SU-DHL-6 (cell line): ENCODE results near the gene OVOL3.

ENCODE experiments used
- EZH2phosphoT487 ChIP-seq: fragments of 200-600 bp; sonication (generic), shearing (Covaris generic); conservative IDR thresholded peaks from 2 replicates; pipeline ENCODE4 v1.6.1; 2018; ENCODE audit warnings: mild to moderate bottlenecking, antibody characterized with exemption, low read length, moderate library complexity, mixed read lengths
- TF ChIP-seq, protein P1 (sequence below): fragments of 200-600 bp; sonication (generic); IDR thresholded peaks from one replicate; pipeline ENCODE4 v1.5.1; 2017; ENCODE audit warnings: antibody characterized with exemption, mild to moderate bottlenecking, low read length, moderate library complexity; ENCODE audit not compliant: insufficient read depth, poor library complexity, severe bottlenecking

DNA sequence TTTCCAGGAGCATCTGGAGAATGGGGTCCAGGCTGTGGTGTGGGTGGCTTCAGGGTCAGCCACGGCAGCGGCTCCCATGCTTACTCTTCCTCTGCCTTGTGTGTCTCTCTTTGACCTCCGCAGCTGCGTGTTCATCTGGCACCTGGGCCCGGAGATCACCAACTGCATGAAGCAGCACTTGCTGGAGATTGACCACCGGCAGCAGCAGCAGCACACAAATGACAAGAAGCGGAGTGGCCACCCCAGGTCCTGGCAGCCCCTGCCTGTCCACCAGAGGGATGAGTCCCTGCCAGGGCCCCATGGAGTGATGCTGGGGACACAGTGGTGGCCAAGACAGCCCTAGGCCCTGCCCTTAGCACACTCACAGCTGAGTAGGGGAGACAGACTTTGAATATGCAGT is 18.4 kb upstream of the OVOL3 start:
- TF ChIP-seq, protein P1, sequence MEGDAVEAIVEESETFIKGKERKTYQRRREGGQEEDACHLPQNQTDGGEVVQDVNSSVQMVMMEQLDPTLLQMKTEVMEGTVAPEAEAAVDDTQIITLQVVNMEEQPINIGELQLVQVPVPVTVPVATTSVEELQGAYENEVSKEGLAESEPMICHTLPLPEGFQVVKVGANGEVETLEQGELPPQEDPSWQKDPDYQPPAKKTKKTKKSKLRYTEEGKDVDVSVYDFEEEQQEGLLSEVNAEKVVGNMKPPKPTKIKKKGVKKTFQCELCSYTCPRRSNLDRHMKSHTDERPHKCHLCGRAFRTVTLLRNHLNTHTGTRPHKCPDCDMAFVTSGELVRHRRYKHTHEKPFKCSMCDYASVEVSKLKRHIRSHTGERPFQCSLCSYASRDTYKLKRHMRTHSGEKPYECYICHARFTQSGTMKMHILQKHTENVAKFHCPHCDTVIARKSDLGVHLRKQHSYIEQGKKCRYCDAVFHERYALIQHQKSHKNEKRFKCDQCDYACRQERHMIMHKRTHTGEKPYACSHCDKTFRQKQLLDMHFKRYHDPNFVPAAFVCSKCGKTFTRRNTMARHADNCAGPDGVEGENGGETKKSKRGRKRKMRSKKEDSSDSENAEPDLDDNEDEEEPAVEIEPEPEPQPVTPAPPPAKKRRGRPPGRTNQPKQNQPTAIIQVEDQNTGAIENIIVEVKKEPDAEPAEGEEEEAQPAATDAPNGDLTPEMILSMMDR, result no peak
- no peak for TF ChIP-seq EZH2phosphoT487
